ENCODE measurements around the gene TBC1D22B.

TBC1D22B gene

DNA sequence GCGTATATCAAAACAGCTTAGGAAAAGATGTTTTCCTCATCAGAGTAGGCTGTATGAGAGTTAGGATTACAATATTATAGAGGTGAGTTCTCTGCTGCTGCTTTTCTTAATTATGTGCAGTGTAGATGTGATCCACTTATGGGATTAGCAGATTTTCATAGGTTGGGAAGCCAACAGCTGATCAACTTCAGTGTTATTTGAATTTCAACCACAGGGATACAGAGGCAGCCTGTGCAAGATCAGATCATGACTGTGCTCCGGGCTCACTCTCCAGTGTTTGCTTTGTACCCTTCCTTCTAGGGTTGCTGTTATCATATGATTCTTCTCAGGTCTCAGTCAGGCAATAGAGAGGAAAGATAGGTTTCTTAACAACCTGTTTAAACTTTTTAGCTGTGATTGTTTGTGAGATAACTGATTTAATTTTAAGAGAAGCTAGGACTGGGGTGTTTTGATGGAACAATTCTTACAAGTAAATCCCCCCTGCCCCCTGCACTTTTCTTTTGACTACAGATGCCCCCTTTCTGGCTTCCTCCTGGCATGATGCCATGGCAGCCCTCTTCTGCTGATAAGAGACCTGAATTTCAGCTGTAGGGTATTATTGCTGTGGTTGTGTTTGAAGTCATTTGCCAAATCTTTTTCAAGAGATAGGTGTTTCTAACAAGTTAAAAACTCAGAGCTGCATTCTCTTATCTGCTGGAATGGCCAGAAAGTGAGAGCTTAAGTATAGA, 104.7 kb downstream of the TBC1D22B start:
- DNase-seq = no peak

- DNase-seq = no peak
Measured at GRCh38 chr6:37365791-37366190, 108.2 kb downstream of the TBC1D22B start.

GRCh38 chr6:37366910-37367309, 109.3 kb downstream of the TBC1D22B start:
- no peak for DNase-seq

DNA sequence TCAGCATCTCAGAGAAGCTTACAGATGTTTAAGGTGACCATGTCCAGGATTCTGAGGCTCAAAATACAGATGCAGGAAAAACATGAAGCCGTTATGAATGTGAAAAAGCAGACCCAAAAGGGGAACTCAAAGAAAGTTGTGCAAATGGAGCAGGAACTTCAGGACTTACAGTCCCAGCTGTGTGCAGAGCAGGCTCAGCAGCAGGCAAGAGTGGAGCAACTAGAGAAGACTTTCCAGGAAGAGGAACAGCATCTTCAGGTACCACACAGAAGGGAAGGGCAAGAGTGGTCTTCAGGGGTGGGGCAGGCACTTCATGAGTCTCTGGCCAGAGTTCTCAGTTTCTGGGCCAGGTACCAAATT, 111.4 kb downstream of the TBC1D22B start:
- DNase-seq = no peak

DNA sequence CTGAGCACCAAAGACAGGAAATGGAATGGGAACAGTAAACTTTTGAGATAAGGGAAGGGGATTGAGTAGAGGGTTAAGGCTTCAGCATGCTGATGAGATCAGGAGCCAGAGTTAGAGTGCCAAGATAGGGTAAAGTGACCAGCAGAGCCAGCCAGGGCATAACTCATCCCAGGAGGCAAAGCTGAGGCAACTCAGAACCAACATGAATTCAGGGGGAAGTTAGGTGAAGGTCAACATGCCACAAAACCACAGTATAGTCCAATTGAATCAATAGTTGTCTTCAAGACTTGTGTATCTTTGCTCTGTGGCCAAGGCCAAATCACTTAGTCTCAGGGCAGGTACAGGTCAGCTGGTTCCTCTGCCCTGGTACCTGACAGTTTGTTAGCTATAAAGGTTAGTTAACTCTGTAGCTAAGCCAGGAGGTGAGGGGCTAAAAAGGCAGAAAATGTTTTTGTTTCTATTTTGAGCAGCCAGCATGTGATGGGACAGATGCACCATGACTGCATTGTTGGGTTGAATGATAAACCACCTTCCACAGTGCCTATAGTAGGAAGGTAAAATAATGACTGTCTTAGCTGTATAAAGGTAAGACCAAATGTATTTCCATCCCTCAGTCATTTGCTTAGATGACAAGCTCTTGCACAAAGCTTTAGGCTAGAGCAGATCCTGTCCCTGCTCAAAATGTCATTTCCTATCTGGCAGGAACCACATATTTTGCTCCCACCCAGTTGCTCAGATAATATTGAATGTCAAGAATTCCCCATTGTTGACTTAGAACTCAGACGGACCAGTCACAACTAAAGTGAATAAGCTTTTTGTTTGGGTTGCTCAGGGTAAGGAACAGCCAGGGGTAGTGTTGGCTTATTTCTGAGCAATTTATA, 112.0 kb downstream of the TBC1D22B start:
- no peak for DNase-seq

DNA sequence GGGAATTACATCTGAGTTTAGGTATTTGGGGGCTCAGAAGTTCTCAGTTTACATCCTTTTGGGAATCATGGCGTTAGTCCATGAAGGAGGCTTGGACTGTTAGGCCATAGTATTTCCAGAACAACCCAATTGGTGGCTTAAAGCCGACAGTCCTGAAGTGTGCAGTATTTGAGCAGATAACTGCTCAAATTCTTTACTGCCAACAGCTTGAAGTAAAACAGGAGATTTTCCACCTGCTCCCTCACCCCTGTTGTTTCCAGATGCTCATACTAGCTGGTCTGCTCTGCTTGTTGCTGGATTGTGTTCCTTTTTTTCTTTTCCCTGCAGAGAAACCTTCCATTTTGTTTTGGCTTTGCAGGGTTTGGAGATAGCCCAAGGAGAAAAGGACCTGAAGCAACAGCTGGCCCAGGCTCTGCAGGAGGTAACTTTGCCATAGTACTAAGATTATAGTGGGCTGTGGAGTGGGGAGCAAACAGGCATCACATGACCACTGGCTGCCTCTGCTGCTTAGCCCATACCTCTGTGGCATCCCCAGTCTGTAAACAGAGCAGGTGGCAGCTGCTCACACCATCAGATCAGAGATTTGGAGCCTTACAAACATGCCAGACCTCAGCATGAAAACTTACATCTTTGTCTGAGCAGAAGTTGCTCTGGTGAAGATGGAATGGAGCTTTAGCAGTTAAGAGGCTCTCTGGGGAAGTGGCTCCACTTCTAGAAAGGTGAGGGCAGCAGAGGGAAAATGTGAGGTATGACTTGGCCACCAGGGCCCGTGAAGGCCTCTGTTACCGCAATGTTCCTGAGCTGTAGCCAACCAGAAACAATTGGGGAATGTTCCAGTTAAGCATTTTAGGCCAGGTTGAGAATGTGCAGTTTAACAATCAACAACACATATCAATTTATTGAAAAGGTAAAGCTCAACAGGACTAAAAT, 113.8 kb downstream of the TBC1D22B start:
- DNase-seq = no peak

DNA sequence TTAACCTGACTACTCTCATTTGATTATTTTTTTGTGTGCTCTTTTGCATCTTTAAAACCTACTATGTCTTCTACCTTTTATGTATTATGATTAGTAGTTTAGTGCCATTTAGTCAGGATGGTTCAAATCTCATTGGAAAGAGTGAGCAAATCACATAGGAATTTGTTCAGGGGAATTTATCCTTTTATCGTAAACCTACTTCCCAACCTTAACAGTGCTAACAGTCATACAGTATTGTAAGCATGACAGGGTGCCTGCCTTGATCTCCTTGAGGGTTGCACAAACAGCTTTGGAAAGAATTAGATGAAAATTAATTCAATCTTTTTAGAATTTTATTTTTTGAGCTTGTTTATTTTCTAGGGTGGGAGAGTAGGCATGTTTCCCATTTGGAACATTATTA, 114.5 kb downstream of the TBC1D22B start:
- DNase-seq = no peak

DNA sequence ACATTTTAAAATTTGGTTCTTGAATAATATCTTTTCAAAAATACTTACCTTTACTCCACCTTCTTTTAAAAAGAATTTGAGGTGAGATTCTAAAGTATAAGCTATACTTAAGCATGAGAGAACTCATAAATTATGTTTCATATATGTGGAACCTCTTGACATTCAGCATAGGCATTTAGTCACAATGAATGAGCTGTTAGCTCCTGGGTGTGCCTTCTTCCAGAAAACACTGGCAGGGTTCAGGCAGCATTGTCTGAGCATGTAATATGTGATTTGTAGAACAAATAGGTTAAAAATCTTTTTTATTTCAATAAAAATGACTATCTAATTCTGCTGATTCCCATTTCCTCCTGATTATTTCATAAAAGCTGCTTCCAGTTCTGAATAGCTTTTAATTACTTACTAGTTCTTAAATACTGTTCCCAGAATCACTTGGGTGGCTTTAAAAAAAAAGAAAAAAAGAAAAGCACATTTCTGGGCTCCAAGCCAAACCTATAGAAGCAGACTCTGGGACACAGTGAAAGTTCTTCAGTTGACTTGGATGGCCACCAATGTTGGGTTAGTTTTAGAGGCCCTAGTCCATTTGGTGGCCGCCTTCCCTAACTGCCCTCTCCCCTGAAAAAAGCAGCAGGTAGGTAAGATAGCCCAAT, 116.4 kb downstream of the TBC1D22B start:
- no peak for DNase-seq

GRCh38 chr6:37375376-37375775, 117.8 kb downstream of the TBC1D22B start:
- DNase-seq = no peak

DNA sequence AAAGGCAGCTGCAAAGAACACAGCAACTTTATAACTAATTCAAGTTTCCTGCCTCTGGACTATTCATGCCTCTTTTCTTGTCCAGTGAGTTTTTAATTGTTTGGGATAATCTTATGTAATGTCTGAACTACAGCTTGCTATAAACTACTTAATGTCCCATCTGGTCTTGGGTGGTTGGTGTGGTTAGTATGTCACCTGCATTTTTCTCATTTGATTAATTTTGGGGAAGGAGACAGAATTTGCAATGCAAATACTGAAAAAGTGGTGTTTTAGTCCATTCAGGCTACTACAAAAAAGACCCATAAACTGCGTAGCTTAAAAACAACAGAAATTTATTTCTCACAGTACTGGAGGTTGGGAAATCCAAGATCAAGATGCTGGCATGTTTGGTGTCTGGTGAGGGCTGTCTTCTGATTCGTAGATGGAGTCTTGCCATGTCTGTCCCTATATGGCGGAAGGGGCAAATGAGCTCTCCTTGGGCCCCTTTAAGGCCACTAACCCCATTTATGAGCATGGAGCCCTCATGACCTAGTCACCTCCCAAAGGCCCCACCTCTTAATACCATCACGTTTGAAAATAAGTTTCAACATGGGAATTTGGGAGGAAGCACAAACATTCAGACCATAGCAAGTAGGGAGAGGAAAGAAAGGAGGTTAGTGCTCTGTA, 118.6 kb downstream of the TBC1D22B start:
- DNase-seq = no peak

DNA sequence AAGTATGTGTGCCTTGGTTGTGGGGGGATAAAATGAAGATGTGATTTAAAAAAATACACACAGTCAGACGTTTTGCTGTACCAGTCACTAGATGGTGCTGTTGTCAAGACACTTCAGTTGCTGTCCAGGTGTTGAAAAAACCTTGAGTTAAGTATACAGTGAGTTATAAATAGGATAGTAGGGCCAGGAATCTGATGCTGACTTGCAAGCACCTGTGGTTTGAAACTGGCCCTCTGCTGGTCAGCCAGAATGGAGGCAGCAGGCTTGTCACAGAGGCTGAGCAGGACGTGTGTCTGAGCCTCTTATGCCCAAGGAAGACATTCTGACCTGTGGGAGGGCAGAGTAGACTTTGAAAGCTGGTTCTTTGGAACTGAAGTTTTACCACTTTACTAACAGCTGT, 124.0 kb downstream of the TBC1D22B start:
- peak; percentile 86 to 87 for DNase-seq
